ENCODE results near the gene LMOD1. TPM values are rescaled to one million over a fixed set of nuclear protein-coding genes. Genes with fewer than 3 reads are reported as not detected.
A peak's percentile ranks its signal among the peaks of the same experiment; 100 is the strongest.

The LMOD1 gene
- total RNA-seq, 2 donors from 2014 or later: not detected

- Mint-ChIP-seq H3K9me3 (no peaks in the 10 kb centered on the region), H3K27me3 (ENCODE audit: low read depth) (peaks cover 19% of the 10 kb centered on the region), H3K36me3 (ENCODE audit: insufficient read depth in 2 of 2) (no peaks in the 10 kb centered on the region), H3K27ac (no peak overlapping the region), H3K4me3 (no peak overlapping the region), H3K4me1 (ENCODE audit: low read depth) (no peaks in the 10 kb centered on the region)
- no peak for ATAC-seq (replicated peaks in 1 of 2)
- no peak for DNase-seq
Observed at GRCh38 chr1:201921952-201922558, 24.3 kb downstream of the LMOD1 start.

- Mint-ChIP-seq H3K4me3 (no peak overlapping the region), H3K27me3 (ENCODE audit: low read depth) (peaks cover 20% of the 10 kb centered on the region), H3K4me1 (ENCODE audit: low read depth) (no peaks in the 10 kb centered on the region), H3K36me3 (ENCODE audit: insufficient read depth in 2 of 2) (no peaks in the 10 kb centered on the region), H3K27ac (no peak overlapping the region), H3K9me3 (no peaks in the 10 kb centered on the region)
- ATAC-seq (replicated peaks in 1 of 2) (no peak), DNase-seq (no peak)
Observed at GRCh38 chr1:201918343-201918742, 28.0 kb downstream of the LMOD1 start.

- H3K27me3 Mint-ChIP-seq (ENCODE audit: low read depth): peaks cover 20% of the 10 kb centered on the region
- no peaks in the 10 kb centered on the region for H3K4me1 Mint-ChIP-seq (ENCODE audit: low read depth)
- H3K4me3 Mint-ChIP-seq: no peak overlapping the region
- ATAC-seq (replicated peaks in 1 of 2) (no peak), DNase-seq (no peak)
- H3K9me3 Mint-ChIP-seq: no peaks in the 10 kb centered on the region
- H3K27ac Mint-ChIP-seq: no peak overlapping the region
- H3K36me3 Mint-ChIP-seq (ENCODE audit: insufficient read depth in 2 of 2): no peaks in the 10 kb centered on the region
Observed at GRCh38 chr1:201917362-201918033, 28.9 kb downstream of the LMOD1 start.

GRCh38 chr1:201916649-201917249, 29.6 kb downstream of the LMOD1 start:
- no peak for DNase-seq
- no peaks in the 10 kb centered on the region for H3K9me3 Mint-ChIP-seq
- no peak overlapping the region for H3K27ac Mint-ChIP-seq
- H3K27me3 Mint-ChIP-seq (ENCODE audit: low read depth): peaks cover 20% of the 10 kb centered on the region
- no peaks in the 10 kb centered on the region for H3K36me3 Mint-ChIP-seq (ENCODE audit: insufficient read depth in 2 of 2)
- H3K4me1 Mint-ChIP-seq (ENCODE audit: low read depth): no peaks in the 10 kb centered on the region
- no peak overlapping the region for H3K4me3 Mint-ChIP-seq
- ATAC-seq (replicated peaks in 1 of 2): peak in 1 of 2 donors; percentile 69

- Mint-ChIP-seq H3K27ac (no peak overlapping the region), H3K4me1 (ENCODE audit: low read depth) (no peaks in the 10 kb centered on the region), H3K4me3 (no peak overlapping the region), H3K9me3 (no peaks in the 10 kb centered on the region), H3K36me3 (ENCODE audit: insufficient read depth in 2 of 2) (no peaks in the 10 kb centered on the region), H3K27me3 (ENCODE audit: low read depth) (peaks cover 20% of the 10 kb centered on the region)
- no peak for ATAC-seq (replicated peaks in 1 of 2)
- no peak for DNase-seq
Observed at GRCh38 chr1:201914456-201915235, 31.7 kb downstream of the LMOD1 start.

- Mint-ChIP-seq H3K36me3 (ENCODE audit: insufficient read depth in 2 of 2) (no peaks in the 10 kb centered on the region), H3K9me3 (no peaks in the 10 kb centered on the region), H3K27ac (no peak overlapping the region), H3K27me3 (ENCODE audit: low read depth) (peaks cover 10% of the 10 kb centered on the region), H3K4me1 (ENCODE audit: low read depth) (no peaks in the 10 kb centered on the region), H3K4me3 (no peak overlapping the region)
- DNase-seq (no peak), ATAC-seq (replicated peaks in 1 of 2) (no peak)
Observed at GRCh38 chr1:201912832-201913231, 33.5 kb downstream of the LMOD1 start.

- H3K4me1 Mint-ChIP-seq (ENCODE audit: low read depth): no peaks in the 10 kb centered on the region
- H3K36me3 Mint-ChIP-seq (ENCODE audit: insufficient read depth in 2 of 2): no peaks in the 10 kb centered on the region
- H3K4me3 Mint-ChIP-seq: no peak overlapping the region
- peaks cover 10% of the 10 kb centered on the region for H3K27me3 Mint-ChIP-seq (ENCODE audit: low read depth)
- DNase-seq (no peak), ATAC-seq (replicated peaks in 1 of 2) (no peak)
- H3K27ac Mint-ChIP-seq: no peak overlapping the region
- no peaks in the 10 kb centered on the region for H3K9me3 Mint-ChIP-seq
Observed at GRCh38 chr1:201911826-201912571, 34.3 kb downstream of the LMOD1 start.

- H3K4me3 Mint-ChIP-seq: no peak overlapping the region
- DNase-seq (no peak), ATAC-seq (replicated peaks in 1 of 2) (no peak)
Observed at GRCh38 chr1:201907621-201908020, 38.7 kb downstream of the LMOD1 start.

GRCh38 chr1:201906336-201906735, 40.0 kb downstream of the LMOD1 start:
- Mint-ChIP-seq H3K36me3 (ENCODE audit: insufficient read depth in 2 of 2) (no peaks in the 10 kb centered on the region), H3K9me3 (no peaks in the 10 kb centered on the region), H3K4me1 (ENCODE audit: low read depth) (no peaks in the 10 kb centered on the region), H3K27ac (no peak overlapping the region), H3K4me3 (no peak overlapping the region), H3K27me3 (ENCODE audit: low read depth) (no peaks in the 10 kb centered on the region)
- DNase-seq (no peak), ATAC-seq (replicated peaks in 1 of 2) (no peak)

More at GRCh38 chr1:201907621-201908020, 38.7 kb downstream of the LMOD1 start:
- H3K36me3 Mint-ChIP-seq (ENCODE audit: insufficient read depth in 2 of 2): no peaks in the 10 kb centered on the region
- no peaks in the 10 kb centered on the region for H3K9me3 Mint-ChIP-seq
- no peaks in the 10 kb centered on the region for H3K27me3 Mint-ChIP-seq (ENCODE audit: low read depth)
- no peaks in the 10 kb centered on the region for H3K4me1 Mint-ChIP-seq (ENCODE audit: low read depth)
- H3K27ac Mint-ChIP-seq: no peak overlapping the region

GRCh38 chr1:201905234-201905890, 41.0 kb downstream of the LMOD1 start:
- H3K9me3 Mint-ChIP-seq: no peaks in the 10 kb centered on the region
- H3K4me1 Mint-ChIP-seq (ENCODE audit: low read depth): no peaks in the 10 kb centered on the region
- DNase-seq (peak; percentile 27 to 35), ATAC-seq (replicated peaks in 1 of 2) (peak; percentile 69 to 81)
- no peaks in the 10 kb centered on the region for H3K36me3 Mint-ChIP-seq (ENCODE audit: insufficient read depth in 2 of 2)
- H3K27me3 Mint-ChIP-seq (ENCODE audit: low read depth): no peaks in the 10 kb centered on the region
- no peak overlapping the region for H3K4me3 Mint-ChIP-seq
- H3K27ac Mint-ChIP-seq: no peak overlapping the region

GRCh38 chr1:201904579-201904978, 41.8 kb downstream of the LMOD1 start:
- no peak overlapping the region for H3K27ac Mint-ChIP-seq
- H3K36me3 Mint-ChIP-seq (ENCODE audit: insufficient read depth in 2 of 2): no peaks in the 10 kb centered on the region
- H3K4me1 Mint-ChIP-seq (ENCODE audit: low read depth): no peaks in the 10 kb centered on the region
- ATAC-seq (replicated peaks in 1 of 2) (no peak), DNase-seq (no peak)
- H3K27me3 Mint-ChIP-seq (ENCODE audit: low read depth): no peaks in the 10 kb centered on the region
- no peaks in the 10 kb centered on the region for H3K9me3 Mint-ChIP-seq
- H3K4me3 Mint-ChIP-seq: no peak overlapping the region

- H3K27ac Mint-ChIP-seq: no peak overlapping the region
- no peaks in the 10 kb centered on the region for H3K9me3 Mint-ChIP-seq
- no peak overlapping the region for H3K4me3 Mint-ChIP-seq
- H3K36me3 Mint-ChIP-seq (ENCODE audit: insufficient read depth in 2 of 2): no peaks in the 10 kb centered on the region
- ATAC-seq (replicated peaks in 1 of 2) (no peak), DNase-seq (no peak)
- no peaks in the 10 kb centered on the region for H3K4me1 Mint-ChIP-seq (ENCODE audit: low read depth)
- H3K27me3 Mint-ChIP-seq (ENCODE audit: low read depth): no peaks in the 10 kb centered on the region
Observed at GRCh38 chr1:201903135-201903534, 43.2 kb downstream of the LMOD1 start.

Measured in activated T-cell treated with anti-CD3 and anti-CD28 coated beads, Interleukin-2, amount 50 U/mL, for 72 hours (primary cell).